Right ventricle myocardium inferior (tissue), 1 donor: ENCODE data around the gene SLC45A2. TPM values are rescaled to one million over a fixed set of nuclear protein-coding genes. Genes with fewer than 3 reads are reported as not detected.
"Not testable (repeated sequence)": the region's sequence is repeated elsewhere in the genome, so short reads cannot be mapped to it uniquely, and the experiment has no call there.

Experiments
- ATAC-seq: fragments of 200-7000 bp; cut with Tn5 transposase; one replicate; pipeline ENCODE4 v1.9.1; 2020; ENCODE audit warnings: mild to moderate bottlenecking, moderate library complexity
- DNase-seq: peaks from one replicate; pipeline ENCODE4 v3.0.0; 2021; ENCODE audit errors: missing footprints
- intact Hi-C: fragments of 100-400 bp; cut with DNase I; formaldehyde crosslinking; loops from one replicate; pipeline ENCODE4 v1.11.0; 2022
- long read RNA-seq: library from polyadenylated mRNA; unstranded; transcript quantifications from one replicate; pipeline ENCODE4 v2.0.0, GENCODE V29; 2021
- total RNA-seq: library from RNA; stranded (reverse); fragmentation: NEBNext Ultra II Directional; extraction: Animal tissue kit (Norgen Biotek cat#: 25700); gene quantifications from one replicate; pipeline ENCODE4 v1.2.1, GENCODE V29; 2021
- donor health status: DM: no; HTN: yes; CAD: no; lungs with severe emphysema.

Gene SLC45A2, protein sequence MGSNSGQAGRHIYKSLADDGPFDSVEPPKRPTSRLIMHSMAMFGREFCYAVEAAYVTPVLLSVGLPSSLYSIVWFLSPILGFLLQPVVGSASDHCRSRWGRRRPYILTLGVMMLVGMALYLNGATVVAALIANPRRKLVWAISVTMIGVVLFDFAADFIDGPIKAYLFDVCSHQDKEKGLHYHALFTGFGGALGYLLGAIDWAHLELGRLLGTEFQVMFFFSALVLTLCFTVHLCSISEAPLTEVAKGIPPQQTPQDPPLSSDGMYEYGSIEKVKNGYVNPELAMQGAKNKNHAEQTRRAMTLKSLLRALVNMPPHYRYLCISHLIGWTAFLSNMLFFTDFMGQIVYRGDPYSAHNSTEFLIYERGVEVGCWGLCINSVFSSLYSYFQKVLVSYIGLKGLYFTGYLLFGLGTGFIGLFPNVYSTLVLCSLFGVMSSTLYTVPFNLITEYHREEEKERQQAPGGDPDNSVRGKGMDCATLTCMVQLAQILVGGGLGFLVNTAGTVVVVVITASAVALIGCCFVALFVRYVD
- not detected for total RNA-seq
- long read RNA-seq: 0 reads

GRCh38 chr5:33984671-33985124 is at the start of gene SLC45A2:
Gene SLC45A2 (minus strand): TSS chr5:33984693. CDS start chr5:33984583, 110 bp downstream.
- ATAC-seq (no peak), DNase-seq (no peak)
- intact Hi-C loops: no loop called here

DNA sequence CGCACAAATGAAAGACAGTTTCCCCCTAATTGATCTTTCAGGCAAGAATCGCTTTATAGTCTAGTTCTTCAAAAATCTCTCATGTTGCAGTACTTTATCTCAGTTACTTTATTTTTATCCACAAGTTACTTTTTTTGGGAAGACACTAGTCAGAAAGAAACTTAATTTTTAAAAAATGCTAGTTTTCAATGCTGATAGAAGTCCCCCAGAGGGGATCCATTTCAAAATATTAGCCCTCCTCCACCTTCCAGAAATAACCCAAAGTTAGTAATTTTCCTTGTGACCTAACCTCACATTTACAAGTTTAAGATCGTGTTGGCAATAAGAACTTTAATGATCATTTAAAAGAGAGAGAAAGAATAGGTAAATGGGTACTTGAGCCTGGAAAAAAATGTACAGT is 47.5 kb upstream of the SLC45A2 start:
- intact Hi-C loops: no loop called here
- no peak for ATAC-seq
- no peak for DNase-seq

- DNase-seq: no peak
- ATAC-seq: no peak
- intact Hi-C loops: no loop called here
These were observed 46.6 kb upstream of the SLC45A2 start for GRCh38 chr5:34031117-34031516.

GRCh38 chr5:34030585-34030984 is 46.1 kb upstream of the SLC45A2 start:
- DNase-seq, intact Hi-C loops, ATAC-seq: not testable (repeated sequence)

- intact Hi-C loops: no loop called here
- ATAC-seq: no peak
- DNase-seq: no peak
These were observed 45.6 kb upstream of the SLC45A2 start for GRCh38 chr5:34030048-34030447.

DNA sequence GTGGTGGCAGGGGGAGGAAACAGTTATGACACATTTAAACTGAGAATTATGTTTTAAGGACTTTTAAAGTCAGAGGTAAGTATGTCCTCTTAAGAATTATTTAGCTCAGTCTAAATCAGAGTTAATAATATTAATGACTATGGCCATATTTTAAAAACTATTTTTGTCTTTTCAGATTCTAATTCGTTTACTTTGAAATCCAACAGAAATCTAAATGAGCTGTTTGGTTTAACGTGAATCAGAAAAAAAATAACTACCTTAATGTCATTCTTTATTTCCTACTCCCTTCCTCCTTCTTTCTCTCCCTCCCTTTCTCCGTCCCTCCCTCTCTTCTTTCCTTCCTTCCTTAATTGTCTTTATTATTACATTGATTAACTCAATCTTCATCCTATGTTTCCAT is 43.9 kb upstream of the SLC45A2 start:
- intact Hi-C loops: no loop called here
- ATAC-seq (no peak), DNase-seq (no peak)

DNA sequence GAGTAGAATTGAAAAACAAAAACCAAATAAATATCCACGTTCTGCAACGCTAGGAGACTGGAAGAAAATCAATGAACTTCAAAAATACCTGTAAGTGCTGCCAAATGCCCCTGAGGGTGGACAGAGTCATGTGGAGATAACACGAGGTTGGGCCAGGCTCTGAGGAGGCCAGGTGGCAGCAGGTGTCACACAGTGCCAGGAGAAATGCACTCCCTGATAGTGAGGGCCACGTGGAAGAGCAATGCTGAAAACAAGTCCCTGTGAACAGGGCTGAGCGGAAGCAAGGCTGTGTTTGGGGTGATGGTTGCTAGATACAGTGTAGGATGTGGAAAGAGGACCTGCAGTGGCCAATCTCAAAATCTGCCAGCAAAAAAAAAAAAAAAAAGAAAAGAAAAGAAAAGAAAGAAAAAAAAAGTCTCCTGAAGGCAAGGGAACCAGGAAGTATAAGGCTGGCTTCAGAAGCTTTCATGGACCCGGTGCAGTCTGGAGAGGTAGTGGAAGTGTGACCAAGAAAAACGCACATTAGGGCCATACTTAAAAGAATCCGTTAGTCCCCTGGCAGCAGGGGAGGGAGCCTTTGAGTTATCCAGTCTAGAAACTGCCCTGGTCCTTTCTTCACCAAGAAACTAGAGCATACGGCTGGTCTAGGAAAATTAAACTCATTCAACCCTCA is 41.7 kb upstream of the SLC45A2 start:
- DNase-seq: no peak
- intact Hi-C loops: no loop called here
- ATAC-seq: no peak

- no peak for ATAC-seq
- intact Hi-C loops: no loop called here
These were observed 37.7 kb upstream of the SLC45A2 start for GRCh38 chr5:34022121-34022705.

DNA sequence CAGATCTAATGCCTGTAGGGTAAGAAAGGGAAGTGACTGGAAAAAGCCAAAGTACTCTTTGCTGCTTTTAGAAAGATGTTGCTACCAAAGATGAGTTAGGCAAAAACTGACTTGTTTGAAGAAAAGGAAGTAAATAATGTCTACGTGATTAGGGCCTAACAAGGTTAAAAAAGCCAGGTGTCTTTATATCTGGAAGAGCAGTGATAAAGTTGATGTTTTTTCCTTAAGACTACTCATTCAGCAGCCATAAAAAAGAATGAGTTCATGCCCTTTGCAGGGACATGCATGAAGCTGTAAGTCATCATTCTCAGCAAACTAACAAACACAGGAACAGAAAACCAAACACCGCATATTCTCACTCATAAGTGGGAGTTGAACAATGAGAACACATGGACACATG is 36.8 kb upstream of the SLC45A2 start:
- intact Hi-C loops: no loop called here
- no peak for DNase-seq
- no peak for ATAC-seq

More at GRCh38 chr5:34022121-34022705, 37.7 kb upstream of the SLC45A2 start:
- no peak for DNase-seq

GRCh38 chr5:34020726-34021125 is 36.2 kb upstream of the SLC45A2 start:
- intact Hi-C loops: no loop called here

DNA sequence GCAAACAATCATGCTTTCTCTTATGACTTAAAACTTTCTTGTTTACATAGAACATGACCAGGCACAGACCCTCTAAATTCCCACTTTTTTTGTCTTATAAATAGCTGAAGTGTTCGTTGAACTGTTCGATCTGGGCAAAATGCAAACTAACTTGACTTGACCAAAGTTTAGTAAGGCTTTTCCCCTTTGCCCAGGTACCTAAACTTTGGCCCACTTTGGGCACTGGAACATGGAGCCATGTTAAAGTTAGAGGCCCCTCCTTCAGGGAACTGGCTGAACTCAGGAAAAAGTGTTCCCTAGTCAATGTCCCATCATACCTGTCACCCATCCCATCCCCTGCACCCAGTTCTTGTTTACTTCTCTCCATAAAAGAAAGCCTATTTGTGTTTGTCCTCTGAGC is 32.8 kb upstream of the SLC45A2 start:
- ATAC-seq (no peak), DNase-seq (no peak)
- intact Hi-C loops: no loop called here

More at GRCh38 chr5:34020726-34021125, 36.2 kb upstream of the SLC45A2 start:
- no peak for DNase-seq
- no peak for ATAC-seq

DNA sequence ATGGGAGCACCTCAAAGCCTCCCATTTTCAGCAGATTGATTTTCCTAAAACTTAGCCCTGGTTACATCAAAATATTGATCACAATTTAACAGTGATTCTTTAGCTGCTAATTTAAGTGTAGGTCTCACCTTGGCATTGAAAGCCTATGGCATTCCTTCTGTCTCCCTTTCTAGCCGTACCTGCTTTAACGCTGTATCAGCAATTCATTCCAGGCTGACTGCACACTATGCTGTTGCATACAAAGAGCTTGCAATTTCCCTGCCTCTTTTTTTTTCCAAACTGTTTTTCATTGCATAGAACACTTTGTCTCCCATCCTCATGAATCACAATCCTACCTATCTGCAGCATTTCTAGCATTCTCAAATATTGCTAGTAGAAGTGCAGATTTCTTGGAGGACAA is 32.3 kb upstream of the SLC45A2 start:
- ATAC-seq (no peak), DNase-seq (no peak)
- intact Hi-C loops: no loop called here

GRCh38 chr5:34016222-34016621 is 31.7 kb upstream of the SLC45A2 start:
- DNase-seq: no peak
- intact Hi-C loops: no loop called here
- ATAC-seq: no peak

DNA sequence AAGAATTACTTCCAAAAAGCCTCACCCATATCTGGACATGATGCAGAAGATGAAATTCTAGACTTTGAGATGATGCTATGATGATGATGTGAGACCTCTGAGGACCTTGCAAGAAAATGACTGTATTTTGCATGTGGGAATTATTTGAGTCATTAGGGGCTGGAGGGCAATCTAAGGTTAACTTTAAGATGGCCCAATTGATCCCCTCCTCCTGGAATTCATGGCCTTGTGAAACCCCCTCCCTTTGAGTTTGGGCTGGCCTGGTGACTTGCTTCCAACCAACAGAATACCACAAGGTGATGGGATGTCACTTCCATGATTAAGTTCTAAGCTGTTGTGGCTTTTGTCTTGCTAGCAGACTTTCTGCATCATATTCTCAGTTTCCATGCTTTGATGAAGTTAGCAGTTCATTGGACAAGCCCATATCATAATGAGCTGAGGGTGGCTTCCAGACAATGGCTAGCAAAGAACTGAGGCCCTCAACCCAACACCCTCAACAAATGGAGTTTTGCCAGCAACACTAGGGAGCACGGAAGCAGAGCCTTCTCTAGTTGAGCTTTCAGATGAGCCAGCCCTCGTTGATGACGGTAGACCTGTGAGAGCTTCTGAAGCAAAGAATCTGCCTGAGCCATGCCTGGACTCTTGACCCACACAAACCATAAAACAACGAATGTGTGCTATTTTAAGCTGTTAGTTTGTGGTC is 30.8 kb upstream of the SLC45A2 start:
- ATAC-seq: no peak
- no peak for DNase-seq
- intact Hi-C loops: no loop called here

DNA sequence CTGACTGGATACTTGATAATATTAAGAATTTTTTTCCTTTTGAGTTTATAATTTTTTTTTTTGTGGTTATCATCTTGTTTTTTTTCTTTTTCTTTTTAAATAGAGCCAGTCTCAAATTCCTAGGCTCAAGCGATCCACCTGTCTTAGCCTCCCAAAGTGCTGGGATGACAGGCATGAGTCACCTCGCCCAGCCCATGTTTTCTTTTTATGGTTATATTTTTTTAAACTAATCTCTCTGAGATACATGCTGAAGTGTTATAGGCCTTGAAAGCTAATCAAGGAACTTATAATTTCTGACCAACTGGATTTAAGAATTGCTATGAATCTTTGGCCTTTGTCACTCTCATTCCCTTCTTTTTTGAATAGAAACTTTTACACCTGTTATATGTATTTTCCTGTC is 30.1 kb upstream of the SLC45A2 start:
- DNase-seq (no peak), ATAC-seq (no peak)
- intact Hi-C loops: no loop called here

DNA sequence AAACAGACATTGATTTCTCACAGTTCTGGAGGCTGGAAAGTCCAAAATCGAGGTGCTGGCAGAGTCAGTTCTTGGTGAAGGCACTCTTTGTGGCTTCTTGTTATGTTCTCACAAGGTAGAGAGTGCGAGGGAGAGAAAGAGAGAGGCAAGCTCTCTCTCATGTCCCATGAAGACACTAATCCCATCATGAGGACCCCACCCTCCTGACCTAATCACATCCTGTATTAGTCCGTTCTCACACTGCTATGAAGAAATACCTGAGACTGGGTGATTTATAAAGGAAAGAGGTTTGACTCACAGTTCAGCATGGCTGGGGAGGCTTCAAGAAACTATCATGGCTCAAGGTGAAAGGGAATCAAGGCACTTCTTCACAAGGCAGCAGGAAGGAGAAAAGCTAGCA is 29.1 kb upstream of the SLC45A2 start:
- DNase-seq (no peak), ATAC-seq (no peak)
- intact Hi-C loops: no loop called here

DNA sequence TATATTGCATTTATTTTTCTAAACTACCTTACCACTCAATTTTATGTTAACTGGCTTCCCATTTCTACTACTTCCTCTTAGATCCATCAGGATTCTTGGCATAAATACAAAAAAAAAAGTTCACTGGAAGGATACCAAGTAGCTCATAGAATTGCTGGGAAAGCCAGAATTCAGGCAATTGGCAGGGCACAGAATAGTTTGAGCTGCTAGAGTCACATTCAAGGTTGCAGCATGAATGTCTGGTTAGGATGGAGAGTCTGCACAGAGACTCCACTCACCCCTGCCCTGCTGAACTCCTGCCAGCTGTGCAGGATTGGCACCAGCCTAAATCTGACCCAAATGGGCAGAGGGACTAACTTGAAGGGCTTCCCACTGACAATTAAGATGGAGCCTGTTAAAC is 28.3 kb upstream of the SLC45A2 start:
- ATAC-seq: no peak
- no peak for DNase-seq
- intact Hi-C loops: no loop called here

- DNase-seq (no peak), ATAC-seq (no peak)
- intact Hi-C loops: no loop called here
These were observed 27.0 kb upstream of the SLC45A2 start for GRCh38 chr5:34011536-34011935.

DNA sequence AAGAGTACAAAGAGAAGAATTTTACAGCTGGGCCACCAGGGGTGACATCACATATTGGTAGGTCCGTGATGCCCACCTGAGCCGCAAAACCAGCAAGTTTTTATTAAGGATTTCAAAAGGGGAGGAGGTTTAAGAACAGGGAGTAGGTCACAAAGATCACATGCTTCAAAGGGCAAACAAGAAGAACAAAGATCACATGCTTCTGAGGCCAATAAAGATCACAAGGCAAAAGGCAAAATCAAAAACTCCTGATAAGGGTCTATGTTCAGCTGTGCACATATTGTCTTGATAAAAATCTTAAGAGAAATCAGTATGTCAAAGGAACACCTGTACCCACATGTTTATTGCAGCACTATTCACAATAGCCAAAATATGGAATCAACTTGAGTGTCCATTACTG is 25.7 kb upstream of the SLC45A2 start:
- ATAC-seq, DNase-seq, intact Hi-C loops: not testable (repeated sequence)
